ENCODE measurements around the gene ANKS1B. TPM values are rescaled to one million over a fixed set of nuclear protein-coding genes. Genes with fewer than 3 reads are reported as not detected.

ANKS1B gene
- total RNA-seq, 1 donor, result 47.0 TPM

- H3K4me3 ChIP-seq (ENCODE audit: low read depth, low read length), result peak overlapping the region; percentile 64
- peak; percentile 27 for DNase-seq (ENCODE audit: low read depth)
- TF ChIP-seq CTCF (IDR thresholded peaks at IDR 0.05; ENCODE audit: insufficient read depth, low read length), result no peak
Measured at GRCh38 chr12:98745578-98746391, 1239.0 kb downstream of the ANKS1B start.

- TF ChIP-seq CTCF (IDR thresholded peaks at IDR 0.05; ENCODE audit: insufficient read depth, low read length), result no peak
- no peak for DNase-seq (ENCODE audit: low read depth)
- H3K4me3 ChIP-seq (ENCODE audit: low read depth, low read length), result no peak overlapping the region
Measured at GRCh38 chr12:98744680-98745079, 1240.1 kb downstream of the ANKS1B start.

GRCh38 chr12:98743362-98743953 is 1241.3 kb downstream of the ANKS1B start:
- no peak overlapping the region for H3K4me3 ChIP-seq (ENCODE audit: low read depth, low read length)
- DNase-seq (ENCODE audit: low read depth), result no peak
- TF ChIP-seq CTCF (IDR thresholded peaks at IDR 0.05; ENCODE audit: insufficient read depth, low read length), result peak; percentile 38

GRCh38 chr12:98741556-98742265 is 1243.0 kb downstream of the ANKS1B start:
- no peak for DNase-seq (ENCODE audit: low read depth)
- TF ChIP-seq CTCF (IDR thresholded peaks at IDR 0.05; ENCODE audit: insufficient read depth, low read length), result no peak
- no peak overlapping the region for H3K4me3 ChIP-seq (ENCODE audit: low read depth, low read length)

- no peak for TF ChIP-seq CTCF (IDR thresholded peaks at IDR 0.05; ENCODE audit: insufficient read depth, low read length)
- H3K4me3 ChIP-seq (ENCODE audit: low read depth, low read length), result no peak overlapping the region
- DNase-seq (ENCODE audit: low read depth), result no peak
Measured at GRCh38 chr12:98741196-98741555, 1243.6 kb downstream of the ANKS1B start.

GRCh38 chr12:98740751-98741150 is 1244.0 kb downstream of the ANKS1B start:
- DNase-seq (ENCODE audit: low read depth), result no peak
- no peak for TF ChIP-seq CTCF (IDR thresholded peaks at IDR 0.05; ENCODE audit: insufficient read depth, low read length)
- no peak overlapping the region for H3K4me3 ChIP-seq (ENCODE audit: low read depth, low read length)

Data from fibroblast of the aortic adventitia (primary cell).